Dermis microvascular lymphatic vessel endothelial cell (primary cell): ENCODE data around the gene ZNF501. TPM values are rescaled to one million over a fixed set of nuclear protein-coding genes. Genes with fewer than 3 reads are reported as not detected.

Experiments used
- DNase-seq, 2 donors: peaks; one replicate each; pipeline versions ENCODE4 v3.0.0 to v3.0.0-alpha.2; 2010; ENCODE audit warnings: low read depth in 2 of 2
- total RNA-seq: library from RNA; depleted of rRNA; stranded (reverse); fragments of >200 nt; gene quantifications from 2 replicates; pipeline ENCODE4 v1.2.1, GENCODE V29; 2014

ZNF501 gene
- total RNA-seq: 3.2 and 4.2 TPM in 2 replicates

DNA sequence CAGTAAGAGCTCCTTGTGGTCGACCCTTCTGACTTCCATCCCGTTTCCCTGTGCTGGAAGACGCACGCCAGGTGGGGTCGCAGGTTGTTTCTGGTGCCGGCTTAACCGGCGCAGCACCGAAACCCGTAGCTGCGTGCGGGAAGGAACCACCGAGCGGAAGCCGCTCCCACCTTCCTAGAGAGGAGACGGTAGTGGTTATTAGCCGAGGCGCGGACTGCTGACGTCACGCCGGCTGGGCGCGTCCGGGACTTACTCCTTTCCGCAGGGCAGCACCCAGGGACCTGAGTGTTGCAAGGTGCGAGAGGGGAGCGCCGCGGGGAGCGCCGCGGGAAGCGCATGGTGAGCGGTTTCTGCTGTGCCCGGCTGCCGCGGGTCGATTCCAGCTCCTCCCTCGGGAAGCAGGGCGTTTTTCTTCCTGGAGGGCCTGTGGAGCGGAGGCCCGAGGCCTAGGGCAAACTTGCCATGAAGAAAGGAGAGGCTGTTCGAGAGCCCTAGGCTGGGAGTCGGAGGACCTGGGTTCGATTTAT lies at the start of gene ZNF501:
Gene ZNF501, plus strand, starts transcription at position 252 of the 527 bp plus-strand sequence. CDS start 4,787 bp downstream, outside the sequence.
- peak; percentile 79 to 89 for DNase-seq

DNA sequence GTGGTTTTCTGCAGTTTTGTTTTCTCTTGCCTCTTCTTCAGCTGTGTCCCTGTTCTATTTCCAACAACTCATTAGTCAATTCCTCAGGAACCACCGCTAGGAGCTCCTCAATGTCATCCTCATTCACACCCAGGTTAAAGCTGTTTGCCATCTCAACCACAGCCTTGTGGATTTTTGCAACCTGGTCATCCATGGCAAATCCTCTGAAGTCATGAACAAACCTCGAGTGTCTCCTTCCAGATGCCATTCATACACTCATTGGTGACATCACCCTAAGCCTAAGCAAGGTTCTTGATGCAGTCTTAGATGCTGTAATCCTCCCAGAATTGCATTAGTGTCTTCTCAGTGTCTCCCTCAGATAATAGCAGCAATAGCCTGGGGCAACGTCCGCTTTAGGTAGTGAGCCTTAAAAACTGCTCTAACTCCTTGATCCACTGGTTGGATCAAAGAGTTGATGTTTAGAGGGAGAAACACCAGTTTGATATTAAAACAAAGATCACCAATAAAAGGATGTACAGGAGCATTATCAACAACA lies 48.4 kb upstream of the ZNF501 start:
- DNase-seq: no peak

DNA sequence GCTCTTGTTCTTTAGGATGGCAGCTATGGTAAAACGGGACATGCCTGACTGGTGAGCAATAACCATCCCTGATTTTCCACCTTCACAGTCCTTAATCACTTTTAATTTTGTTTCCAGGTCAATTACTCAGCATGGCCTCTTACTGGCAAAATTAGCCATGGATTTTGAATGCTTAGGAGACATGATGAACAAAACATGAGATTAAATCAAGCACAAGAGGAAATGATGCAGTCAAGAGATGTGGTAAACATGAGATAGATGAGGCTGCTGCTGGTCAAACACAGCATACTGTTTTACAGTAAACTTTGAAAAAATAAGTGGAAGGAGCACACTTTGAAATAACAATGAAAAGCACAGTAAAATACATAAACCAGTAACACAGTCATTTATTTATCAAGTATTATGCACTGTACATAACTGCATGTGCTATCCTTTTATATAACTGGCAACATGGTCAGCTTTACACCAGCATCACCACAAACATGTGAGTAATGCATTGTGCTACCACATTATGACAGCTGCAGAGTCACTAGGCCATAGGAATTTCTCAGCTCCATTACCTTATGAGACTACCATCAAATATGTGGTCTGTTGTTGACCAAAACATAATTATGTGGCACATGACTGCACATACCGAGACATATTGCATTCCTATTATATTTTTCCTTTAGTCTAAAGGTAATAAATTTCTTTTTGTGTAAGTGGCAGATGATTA lies 47.1 kb upstream of the ZNF501 start:
- no peak for DNase-seq

DNA sequence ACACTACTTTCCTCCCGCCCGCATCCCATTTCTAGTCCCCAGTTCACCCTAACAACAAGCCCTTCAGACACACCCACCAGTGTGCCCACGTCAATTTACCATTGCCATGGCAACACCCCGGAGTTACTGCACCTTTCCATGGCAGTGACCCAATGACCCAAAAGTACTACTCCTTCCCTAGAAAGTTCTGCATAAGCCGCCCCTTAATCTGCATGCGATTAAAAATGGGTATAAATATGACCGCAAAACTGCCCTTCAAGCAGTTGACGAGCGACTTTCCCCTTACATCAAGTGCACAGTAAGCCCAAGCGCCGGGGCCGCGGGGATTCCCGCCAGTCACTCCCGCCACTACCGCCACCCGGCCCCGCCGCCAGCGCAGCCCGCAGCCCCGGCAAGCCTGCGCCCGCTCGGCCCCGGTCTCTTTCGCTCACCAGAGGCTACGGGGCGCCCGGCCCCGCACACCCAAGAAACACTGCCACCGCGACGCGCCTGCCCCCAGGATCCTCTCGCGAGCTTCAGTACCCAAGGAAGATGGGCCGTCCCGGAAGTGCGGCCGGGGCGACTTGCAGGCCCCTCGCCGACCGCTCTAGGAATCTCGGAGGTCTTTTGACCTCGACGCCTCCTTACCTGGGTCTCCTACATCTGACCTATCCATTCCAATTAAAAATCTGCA lies 44.2 kb upstream of the ZNF501 start:
- peak; percentile 12 to 67 for DNase-seq

DNA sequence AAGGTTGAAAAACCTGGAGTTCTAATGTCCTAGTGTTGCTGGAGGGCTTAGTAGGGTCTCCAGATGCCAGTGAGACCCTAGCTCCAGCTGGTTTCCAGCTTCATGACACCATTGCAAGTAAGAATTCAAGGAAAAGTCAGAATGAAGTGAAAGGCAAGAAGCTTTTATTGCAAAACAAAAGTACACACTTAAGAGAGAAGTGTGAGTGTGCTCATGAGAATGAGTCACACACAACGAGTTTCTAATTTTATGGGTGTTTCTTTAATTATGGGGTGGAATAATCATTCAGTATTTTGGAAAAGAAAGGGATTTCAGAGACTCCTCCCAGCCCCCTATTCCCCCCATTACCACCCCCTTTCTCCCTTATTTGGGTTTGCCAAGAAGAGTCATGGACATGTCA lies 41.5 kb upstream of the ZNF501 start:
- no peak for DNase-seq

DNA sequence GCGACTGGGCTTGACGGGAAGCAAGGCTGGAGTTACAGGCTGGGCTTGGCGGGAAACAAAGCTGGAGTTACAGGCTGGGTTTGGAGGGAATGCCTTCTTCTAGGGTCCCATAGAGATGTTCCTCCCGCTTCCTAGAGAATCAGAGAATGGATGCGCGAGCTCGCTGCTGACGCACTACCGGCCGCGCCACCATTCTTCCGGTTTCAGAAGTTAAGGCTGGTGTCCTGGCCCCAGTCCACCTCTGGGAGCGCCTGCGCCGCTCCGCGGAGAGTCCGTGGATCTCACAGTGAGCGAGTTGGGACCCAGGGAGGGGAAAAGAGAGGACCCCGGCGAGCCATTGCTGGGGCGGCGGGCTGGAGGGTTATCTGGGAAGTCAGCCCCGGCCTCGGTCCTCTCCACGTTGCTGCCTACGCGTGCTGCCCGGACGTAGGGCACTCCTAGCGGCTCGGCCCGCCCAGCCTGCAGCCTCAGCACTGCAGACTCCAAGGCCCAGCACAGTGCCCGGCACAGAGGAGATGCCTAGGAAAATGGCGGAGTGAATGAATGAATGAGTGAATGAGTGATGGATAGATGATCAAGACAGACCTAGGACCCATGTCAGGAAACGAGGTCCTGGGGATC lies 16.9 kb upstream of the ZNF501 start, which contains the start of gene ZNF502:
Gene ZNF502, plus strand, starts transcription at position 206 of the 621 bp plus-strand sequence. CDS start 7,602 bp downstream, outside the sequence.
- peak; percentile 78 to 87 for DNase-seq

DNA sequence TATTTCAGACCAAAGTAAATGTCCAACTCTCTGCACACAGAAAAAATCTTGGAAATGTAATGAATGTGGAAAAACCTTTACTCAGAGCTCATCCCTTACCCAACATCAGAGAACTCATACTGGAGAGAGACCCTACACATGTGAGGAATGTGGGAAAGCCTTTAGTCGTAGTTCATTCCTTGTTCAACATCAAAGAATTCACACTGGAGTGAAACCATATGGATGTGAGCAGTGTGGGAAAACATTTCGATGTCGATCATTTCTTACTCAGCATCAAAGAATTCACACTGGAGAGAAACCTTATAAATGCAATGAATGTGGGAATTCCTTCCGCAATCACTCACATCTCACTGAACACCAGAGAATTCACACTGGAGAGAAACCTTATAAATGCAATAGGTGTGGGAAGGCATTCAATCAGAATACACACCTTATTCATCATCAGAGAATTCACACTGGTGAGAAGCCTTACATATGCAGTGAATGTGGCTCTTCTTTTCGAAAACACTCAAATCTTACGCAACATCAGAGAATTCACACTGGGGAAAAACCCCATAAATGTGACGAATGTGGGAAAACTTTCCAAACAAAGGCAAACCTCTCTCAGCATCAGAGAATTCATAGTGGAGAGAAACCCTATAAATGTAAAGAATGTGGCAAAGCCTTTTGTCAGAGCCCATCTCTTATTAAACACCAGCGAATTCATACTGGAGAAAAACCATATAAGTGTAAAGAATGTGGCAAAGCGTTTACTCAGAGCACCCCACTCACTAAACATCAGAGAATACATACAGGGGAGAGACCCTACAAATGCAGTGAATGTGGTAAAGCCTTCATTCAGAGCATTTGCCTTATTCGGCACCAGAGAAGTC lies 8.0 kb upstream of the ZNF501 start:
- DNase-seq: no peak

DNA sequence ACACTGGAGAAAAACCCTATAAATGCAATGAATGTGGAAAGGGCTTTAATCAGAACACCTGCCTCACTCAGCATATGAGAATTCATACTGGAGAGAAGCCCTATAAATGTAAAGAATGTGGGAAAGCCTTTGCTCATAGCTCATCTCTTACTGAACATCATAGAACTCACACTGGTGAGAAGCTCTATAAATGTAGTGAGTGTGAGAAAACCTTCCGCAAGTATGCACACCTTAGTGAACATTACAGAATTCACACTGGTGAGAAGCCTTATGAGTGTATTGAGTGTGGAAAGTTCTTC lies 7.4 kb upstream of the ZNF501 start:
- no peak for DNase-seq

DNA sequence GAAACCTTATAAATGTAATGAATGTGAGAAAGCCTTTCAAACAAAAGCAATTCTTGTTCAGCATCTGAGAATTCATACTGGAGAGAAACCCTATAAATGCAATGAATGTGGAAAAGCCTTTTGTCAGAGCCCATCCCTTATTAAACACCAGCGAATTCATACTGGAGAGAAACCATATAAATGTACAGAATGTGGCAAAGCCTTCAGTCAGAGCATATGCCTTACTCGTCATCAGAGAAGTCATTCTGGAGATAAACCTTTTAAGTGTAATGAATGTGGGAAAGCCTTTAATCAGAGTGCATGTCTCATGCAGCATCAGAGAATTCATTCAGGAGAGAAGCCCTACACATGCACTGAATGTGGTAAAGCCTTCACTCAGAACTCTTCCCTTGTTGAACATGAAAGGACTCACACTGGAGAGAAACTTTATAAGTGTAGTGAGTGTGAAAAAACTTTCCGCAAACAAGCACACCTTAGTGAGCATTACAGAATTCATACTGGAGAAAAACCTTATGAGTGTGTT lies 5.3 kb downstream of the ZNF501 start:
- no peak for DNase-seq

DNA sequence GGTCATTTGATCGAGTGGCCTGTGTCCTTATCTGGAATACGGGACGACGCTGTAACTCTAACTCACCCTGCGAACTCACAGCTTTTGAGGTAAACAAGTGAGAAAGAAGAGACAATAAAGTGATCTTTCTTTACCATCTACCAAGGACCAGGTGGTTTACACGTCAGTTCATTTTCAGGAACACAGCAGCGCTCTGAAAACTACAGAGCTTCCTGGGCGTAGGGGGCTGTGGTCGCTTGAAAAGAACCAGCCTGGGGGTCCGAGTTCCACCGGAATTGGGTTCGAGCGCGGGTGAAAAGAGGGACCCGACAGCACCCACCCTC lies 31.6 kb downstream of the ZNF501 start:
- no peak for DNase-seq

DNA sequence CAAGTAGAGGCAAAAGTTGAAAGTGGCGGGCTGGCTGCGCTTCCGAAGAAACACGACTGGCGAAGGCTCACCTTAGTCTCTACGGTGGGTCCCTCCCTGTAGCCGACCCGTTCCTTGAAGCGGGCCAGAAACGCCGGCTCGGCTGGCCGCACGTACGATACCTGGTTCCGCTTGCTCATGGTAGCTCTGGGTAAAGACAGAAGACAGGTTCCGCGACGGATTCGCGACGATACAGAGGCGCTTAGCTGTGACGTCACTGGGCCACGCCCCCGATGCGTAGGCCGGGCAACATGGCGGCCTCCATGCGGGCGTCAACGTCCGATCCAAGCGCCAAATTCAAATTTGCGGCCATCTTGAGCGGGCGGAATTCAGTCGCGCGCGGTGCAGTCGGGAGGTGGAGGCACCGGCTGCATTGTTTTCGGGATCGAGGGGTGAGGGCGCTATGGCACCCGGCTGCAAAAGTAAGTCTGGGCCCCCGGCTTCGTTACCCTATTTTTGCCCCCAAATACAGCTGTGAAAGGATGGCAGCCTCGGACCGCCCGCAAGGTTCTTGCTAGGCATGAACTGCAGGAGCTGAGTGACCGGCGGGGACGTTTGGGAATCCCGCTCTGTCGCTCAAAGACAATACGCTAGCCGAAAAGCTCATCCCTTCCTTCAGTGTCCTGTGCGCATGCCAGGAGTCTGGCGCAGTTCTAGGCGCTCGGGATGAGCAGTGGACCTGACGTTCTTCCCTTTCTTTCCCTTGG lies 32.2 kb downstream of the ZNF501 start, which contains the start of the genes KIAA1143 and KIF15:
Gene KIAA1143, minus strand, starts transcription at position 196 of the 746 bp plus-strand sequence. Its CDS starts 17 bp downstream, at position 179.
Gene KIF15, plus strand, starts transcription at position 371 of the 746 bp plus-strand sequence. Its CDS starts 72 bp downstream, at position 443.
- DNase-seq: peak; percentile 92 to 97

DNA sequence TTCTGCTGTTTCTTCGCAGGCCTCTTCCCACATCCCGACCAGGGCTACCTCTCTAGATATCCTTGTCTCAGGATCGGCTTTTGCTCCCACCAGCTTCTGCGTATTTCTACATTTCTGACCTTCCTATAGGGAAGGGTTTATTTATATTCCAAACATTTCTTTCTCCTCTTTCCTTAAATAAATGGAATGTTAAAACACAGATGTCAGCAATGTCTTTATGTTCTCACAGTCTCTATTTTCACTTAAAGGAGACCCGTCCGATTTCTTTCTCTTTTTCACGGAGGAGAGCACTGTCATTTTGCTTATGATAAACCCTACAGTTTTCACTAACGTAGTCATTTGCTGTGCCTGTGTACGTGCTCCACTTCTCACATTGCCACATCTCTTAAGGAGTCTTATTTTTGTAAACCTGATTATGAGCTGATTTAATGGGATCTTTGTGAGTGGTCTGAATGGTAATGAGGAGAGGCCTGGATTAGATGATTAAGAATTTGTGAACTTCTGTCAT lies 32.8 kb downstream of the ZNF501 start:
- DNase-seq: peak in 1 of 2 donors; percentile 7

DNA sequence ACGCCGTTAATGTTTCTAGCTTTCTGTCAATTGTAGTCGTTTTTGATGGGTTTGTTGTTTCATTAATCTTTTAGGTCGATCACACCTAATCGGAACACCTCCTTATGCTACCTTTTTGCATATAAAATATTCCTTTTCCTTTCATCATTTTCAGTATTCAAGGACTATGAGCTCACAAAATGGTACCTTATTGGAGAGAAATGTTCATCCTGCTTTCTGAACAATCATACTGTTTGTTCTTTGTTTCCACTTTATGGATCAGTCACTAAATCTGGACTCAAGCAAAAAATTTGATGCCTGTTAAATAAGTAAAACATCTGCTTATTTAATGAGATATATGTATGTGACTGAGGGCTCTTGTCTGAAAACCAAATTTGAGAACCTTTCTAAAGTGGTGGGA lies 33.3 kb downstream of the ZNF501 start:
- DNase-seq: no peak

DNA sequence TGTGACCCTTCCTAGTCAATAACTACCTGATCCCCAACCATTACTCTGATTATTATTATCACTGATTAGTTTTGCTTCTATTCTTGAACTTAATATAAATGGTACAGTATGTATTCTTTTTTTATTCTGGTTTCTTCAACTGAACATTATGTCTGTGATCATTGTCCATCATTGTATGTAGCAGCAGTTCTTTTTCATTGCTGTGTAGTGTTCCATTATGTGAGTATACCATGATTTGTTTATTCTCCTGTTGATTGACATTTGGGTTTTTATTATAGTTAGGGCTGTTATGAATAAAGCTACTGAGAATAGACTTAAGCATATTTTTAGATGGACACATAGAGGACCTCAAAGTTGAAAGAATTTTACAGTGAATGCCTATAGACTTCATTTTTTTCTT lies 34.8 kb downstream of the ZNF501 start:
- no peak for DNase-seq

DNA sequence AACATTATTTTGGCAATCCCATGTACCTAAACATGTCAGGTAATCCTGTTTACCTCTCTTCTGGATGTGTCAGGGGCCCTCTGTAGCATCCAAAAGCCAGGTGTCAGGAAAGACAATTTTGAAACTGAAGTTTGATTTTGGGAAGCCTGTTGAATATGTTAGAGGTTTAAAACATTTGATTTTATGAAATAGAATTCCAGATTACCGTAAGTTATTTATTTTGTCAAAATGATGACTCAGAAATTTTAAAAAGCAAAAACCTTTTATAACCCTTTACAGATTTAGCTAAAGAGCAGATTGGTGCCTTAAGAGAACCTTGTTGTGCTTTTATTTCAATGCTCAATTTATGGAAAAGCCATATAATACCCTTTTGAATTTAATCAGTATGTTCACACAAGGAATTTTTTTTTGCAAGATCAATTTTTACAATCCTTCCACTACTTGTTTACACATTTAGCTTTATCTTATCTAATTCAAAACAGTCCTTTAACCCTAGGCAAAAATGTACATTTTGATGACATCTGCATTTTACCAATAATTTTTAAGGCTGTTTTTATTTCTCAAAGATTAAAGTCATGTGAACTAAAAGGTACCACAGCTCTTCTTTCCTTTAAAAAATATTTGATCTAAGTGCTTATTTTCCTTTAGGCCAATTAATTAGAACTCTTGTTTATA lies 42.1 kb downstream of the ZNF501 start:
- DNase-seq: no peak

DNA sequence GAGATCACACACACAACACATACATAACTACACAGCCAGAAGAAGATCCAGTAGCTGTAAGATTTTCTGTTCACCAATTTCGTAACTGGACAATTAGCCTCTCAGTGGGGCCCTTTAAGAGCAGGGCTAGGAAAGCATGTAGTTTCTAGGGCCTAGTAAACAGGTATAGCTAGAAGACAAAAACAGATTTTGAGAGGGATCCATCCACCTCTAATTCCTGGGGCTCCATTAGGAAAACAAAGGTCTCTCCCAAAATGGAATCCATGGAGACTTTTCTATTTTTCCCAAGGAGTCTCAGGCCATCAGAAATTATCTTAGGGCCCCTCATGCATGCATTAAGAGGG lies 42.6 kb downstream of the ZNF501 start:
- DNase-seq: no peak

DNA sequence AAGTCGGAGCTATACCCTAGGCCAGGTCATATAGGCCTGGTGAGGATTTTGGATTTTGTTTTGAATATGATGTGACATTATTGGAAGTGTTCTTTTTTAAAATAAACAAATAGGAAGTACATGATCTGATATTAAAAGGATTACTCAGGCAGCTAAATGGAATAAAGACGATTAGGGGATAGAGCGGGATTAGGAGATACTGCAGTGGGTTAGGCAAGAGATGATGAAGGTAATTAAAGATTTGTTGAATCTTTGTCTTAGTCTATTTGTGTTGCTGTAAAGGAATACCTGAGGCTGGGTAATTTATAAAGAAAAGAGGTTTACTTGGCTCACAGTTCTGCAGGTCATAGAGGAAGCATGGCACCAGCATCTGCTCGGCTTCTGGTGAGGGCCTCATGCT lies 53.5 kb downstream of the ZNF501 start:
- no peak for DNase-seq
